HUDEP-2 (cell line): ENCODE results near the gene HAS3.

Experiments
- DNase-seq, 76 experiments: peaks; one replicate each; lab custom pipeline; 2025; ENCODE audit not compliant: unreplicated experiment in 76 of 76; lab: John Stamatoyannopoulos, UW

HAS3 gene

GRCh38 chr16:69088684-69089083 is 16.8 kb upstream of the HAS3 start:
- no peak for DNase-seq

GRCh38 chr16:69089091-69089910 is 16.2 kb upstream of the HAS3 start:
- DNase-seq, result peak in 71 of 76 experiments; percentile 12 to 90 (median 62)

- DNase-seq, result no peak
Observed at GRCh38 chr16:69093974-69094373, 11.5 kb upstream of the HAS3 start.

GRCh38 chr16:69094501-69094900 is 11.0 kb upstream of the HAS3 start:
- no peak for DNase-seq

DNA sequence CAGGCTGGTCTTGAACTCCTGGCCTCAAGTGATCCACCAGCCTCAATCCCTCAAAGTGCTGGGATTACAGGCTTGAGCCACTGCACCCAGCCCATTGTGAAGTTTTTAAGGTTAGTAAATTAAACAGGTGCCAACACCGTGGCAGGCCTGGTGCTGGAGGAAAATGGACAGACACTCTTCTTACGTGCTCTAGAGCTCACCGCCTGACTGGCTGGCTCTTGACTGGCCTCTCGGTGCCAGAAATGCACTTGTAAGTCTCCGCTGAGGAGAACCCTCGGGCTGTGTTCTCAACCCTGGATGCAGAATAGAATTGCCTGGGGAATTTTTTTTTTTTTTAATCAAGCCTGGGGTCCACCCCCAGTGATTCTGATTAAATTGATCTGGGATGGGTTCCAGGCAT is 10.3 kb upstream of the HAS3 start:
- DNase-seq, result no peak

DNA sequence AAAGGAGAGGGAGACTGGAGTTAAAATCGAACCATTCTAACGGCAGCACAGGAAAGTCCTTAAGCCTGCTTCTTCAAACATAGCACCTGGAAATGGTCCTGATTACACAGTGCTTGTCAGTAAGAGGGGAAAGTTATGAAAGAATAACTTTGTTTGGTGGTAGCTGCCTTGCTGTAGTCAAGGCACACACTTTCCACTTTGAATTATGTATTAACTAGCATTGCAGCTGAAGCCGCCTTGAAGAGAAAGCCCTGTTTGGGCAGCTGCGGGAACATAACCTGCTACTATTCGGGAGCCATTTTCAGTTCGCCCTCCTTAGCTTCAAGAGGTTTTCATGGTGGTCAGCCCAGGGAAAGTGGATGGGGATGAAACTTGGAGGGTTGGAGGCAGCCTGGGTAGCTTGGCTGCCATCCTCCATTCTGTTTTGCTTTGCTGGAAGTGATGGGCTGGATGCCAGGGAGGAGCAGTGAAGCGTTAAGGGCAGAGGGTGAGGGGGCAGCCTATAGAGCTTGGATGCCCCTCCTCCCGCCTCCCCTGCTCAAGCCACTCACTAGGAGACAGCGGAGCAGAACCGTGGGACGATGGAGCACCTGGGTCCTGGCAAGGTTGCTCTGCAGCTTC is 5.3 kb upstream of the HAS3 start:
- no peak for DNase-seq

DNA sequence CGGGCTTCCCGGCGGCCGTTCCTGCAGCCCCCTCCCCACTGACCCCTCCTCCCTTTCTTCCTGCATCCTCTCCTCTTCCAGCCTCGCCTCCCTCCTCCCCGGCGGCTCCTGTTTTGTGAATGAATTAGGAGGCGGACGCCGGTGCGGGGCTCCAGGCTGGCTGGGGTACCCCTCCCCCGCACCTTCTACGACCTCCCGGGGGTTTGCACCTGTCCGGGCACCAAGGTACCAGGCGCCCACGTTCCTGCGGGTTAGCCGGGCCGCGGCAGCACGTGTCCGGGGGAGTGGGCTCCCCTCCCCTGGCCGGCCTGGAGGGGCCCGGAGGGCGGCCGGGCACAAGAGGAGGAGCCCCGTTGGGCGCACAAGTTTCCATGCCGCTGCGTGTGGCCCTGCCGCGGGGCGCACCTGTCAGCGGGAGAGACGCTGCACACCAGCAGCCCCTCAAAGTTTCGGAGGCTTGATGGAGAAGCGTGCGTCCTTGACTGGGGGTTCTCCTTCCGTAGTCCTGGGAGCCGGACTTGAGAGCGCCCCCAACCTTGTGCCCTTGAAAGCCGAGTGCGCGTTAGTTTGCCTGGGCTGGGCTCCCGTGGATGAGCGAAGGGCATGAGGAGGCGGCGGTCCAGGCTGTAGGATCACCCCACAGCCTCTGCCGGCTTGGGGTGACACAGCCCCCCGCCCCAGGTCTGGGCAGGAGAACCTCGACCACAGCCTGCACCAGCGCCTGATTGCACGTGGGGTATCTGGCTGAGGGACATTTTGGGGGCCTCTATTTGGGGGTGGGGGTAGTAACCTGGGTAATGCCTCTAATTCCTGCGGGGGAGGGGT is 1.2 kb downstream of the HAS3 start:
- DNase-seq, result peak in 2 of 76 experiments; percentile 4

GRCh38 chr16:69107316-69107962 is 2.0 kb downstream of the HAS3 start:
- peak in 1 of 76 experiments; percentile 9 for DNase-seq

- DNase-seq, result no peak
Observed at GRCh38 chr16:69108064-69108904, 2.8 kb downstream of the HAS3 start.

- no peak for DNase-seq
Observed at GRCh38 chr16:69108905-69109252, 3.4 kb downstream of the HAS3 start.

- DNase-seq, result no peak
Observed at GRCh38 chr16:69109486-69110270, 4.2 kb downstream of the HAS3 start.

DNA sequence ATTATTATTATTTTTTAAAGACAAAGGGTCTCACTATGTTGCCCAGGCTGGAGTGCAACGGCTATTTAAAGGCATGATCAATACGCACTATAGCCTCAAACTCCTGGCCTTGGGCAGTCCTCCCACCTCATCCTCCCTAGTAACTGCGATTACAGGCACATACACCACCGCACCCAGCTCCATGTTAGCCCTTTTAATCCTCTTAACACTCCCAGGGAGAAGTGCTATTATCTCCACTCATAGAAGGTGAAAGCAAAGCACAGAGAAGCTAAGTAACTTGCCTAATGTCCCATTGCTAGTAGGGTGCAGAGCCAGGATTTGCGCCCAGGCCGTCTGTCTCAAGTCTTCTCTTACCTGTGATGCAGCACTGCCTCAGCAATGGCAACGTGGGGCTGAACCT is 5.0 kb downstream of the HAS3 start:
- DNase-seq, result no peak

GRCh38 chr16:69111216-69111875 is 5.9 kb downstream of the HAS3 start:
- DNase-seq, result peak in 7 of 76 experiments; percentile 12 to 33 (median 19)

DNA sequence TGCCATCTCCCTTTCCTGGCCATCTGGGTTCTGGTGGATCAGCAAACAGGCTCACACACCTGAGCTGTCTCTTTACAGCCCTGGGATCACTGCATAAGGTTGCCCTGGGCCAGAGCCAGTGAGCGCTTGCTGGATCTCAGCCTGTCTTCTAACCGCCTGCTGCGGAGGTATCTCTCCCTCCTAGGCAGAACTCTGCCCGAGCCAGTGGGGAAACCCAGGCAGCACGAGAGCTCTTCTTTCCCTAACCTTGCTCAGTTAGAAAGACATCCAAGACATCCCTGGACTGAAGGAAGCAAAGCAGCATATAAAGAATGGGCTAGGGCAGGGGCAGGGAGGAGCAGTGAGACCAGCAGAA is 6.4 kb downstream of the HAS3 start:
- DNase-seq, result no peak

GRCh38 chr16:69112285-69113129 is 7.1 kb downstream of the HAS3 start:
- DNase-seq, result peak in 50 of 76 experiments; percentile 4 to 70 (median 40)

- DNase-seq, result no peak
Observed at GRCh38 chr16:69113216-69113615, 7.8 kb downstream of the HAS3 start.

GRCh38 chr16:69114346-69114975 is 9.0 kb downstream of the HAS3 start:
- no peak for DNase-seq

DNA sequence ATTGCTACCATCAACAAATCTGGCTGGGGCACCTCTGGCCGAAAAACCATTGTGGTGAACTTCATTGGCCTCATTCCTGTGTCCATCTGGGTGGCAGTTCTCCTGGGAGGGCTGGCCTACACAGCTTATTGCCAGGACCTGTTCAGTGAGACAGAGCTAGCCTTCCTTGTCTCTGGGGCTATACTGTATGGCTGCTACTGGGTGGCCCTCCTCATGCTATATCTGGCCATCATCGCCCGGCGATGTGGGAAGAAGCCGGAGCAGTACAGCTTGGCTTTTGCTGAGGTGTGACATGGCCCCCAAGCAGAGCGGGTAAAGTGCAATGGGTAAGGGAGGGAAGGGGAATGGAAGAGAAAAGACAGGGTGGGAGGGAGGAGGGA is 9.5 kb downstream of the HAS3 start:
- no peak for DNase-seq
